ENCODE measurements around the gene SERPINE2.
"Not testable (repeated sequence)": the region's sequence is repeated elsewhere in the genome, so short reads cannot be mapped to it uniquely, and the experiment has no call there.

Gene SERPINE2

DNA sequence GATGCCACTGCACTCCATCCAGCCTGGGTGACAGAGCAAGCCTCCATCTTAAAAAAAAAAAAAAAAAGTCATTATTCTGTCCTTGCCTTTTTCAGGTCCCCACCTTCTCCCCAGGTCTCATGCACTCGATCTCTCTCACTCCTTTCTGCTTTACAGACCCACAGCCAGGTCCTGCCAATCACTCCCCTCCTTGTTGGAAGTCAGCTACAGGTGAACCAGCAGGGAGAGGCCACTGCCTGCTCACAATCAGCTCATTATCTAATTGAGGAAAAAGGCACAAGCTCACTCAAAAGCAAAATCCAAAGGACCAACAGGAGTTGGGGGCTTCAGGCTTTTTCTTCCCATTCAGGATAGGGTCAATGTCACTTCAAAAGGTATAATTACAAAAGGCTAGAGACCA, 96.0 kb downstream of the SERPINE2 start:
- DNase-seq (ENCODE audit: low read depth): no peak

- no peak for DNase-seq (ENCODE audit: low read depth)
Measured at GRCh38 chr2:223941579-223942277, 97.4 kb downstream of the SERPINE2 start.

DNA sequence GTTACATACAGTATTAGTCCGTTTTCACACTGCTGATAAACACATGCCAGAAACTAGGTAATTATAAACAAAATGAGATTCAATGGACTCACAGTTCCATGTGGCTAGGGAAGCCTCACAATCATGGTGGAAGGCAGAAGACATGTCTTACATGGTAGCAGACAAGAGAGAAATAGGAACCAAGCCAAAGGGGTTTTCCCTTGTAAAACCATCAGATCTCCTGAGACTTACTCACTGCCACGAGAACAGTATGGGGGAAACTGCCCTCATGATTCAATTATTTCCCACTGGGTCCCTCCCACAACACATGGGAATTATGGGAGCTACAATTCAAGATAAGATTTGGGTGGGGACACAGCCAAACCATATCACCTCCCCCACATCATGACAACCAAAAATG, 99.6 kb downstream of the SERPINE2 start:
- DNase-seq (ENCODE audit: low read depth): not testable (repeated sequence)

DNA sequence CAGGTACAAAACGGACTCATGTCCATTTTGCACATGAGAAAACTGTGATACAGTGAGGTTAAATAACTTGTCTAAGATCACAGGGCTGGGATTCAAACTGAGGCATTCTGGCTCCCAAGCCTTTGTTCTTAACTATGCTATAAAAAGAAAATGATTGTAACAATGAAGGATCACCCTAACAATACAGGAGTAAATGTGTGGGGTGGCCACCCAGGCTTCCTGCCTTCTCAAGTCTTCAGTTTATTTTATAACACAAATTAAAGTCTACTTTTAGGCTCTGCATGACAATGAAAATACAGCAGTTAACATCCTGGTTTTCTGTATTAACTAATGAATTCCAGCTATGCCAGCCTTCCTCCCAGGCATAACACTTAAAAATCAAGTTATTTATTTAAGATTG, 101.6 kb downstream of the SERPINE2 start:
- no peak for DNase-seq (ENCODE audit: low read depth)

- no peak for DNase-seq (ENCODE audit: low read depth)
Measured at GRCh38 chr2:223936862-223937326, 102.2 kb downstream of the SERPINE2 start.

DNA sequence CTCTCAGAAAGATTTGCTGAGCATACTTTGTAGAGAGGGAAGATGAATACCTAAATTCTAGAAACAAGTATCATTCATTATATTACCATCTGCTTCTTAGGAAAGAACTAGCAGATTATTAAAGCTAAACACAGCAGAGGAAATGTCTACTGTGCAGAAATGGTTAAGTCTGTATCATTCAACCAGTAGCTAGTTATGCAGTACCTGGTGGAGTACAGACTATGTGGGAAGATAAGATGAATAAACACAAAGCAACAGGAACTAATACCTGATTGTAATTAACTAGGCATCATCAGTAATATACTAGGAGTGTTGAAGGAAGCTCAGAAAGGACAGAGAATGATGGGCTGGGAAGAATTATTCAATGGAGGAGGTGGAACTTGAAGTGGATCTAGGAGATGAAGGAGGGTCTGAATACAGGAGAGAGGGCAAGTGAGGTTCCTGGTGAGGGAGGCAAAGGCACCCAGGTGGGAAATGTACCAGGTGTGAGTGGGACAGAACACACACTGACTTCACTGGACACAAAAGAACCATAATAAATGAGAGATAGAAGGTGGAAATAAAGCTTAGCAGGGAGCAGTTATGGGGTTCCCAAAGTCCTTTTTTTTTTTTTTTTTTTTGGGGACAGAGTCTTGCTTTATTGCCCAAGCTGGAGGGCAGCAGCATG, 103.5 kb downstream of the SERPINE2 start:
- DNase-seq (ENCODE audit: low read depth): no peak

DNA sequence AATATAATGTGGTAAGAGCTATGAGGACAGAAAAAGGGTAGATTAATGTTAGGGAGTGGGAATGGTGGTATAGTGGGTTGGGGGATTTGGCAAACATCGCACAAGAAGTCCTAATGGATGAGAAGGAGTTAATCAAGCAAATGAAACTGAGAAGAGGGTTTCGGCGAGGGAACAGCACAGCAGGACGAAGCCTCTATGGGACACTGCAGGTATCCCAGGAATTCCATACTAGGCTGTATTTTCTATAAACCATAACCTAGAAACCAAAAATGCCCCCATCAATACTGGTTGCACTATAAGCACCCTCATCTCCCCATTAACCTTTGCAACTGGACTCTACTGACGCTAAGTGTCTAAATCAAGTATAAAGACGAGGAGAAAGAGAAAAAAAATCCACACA, 104.2 kb downstream of the SERPINE2 start:
- DNase-seq (ENCODE audit: low read depth): no peak

DNA sequence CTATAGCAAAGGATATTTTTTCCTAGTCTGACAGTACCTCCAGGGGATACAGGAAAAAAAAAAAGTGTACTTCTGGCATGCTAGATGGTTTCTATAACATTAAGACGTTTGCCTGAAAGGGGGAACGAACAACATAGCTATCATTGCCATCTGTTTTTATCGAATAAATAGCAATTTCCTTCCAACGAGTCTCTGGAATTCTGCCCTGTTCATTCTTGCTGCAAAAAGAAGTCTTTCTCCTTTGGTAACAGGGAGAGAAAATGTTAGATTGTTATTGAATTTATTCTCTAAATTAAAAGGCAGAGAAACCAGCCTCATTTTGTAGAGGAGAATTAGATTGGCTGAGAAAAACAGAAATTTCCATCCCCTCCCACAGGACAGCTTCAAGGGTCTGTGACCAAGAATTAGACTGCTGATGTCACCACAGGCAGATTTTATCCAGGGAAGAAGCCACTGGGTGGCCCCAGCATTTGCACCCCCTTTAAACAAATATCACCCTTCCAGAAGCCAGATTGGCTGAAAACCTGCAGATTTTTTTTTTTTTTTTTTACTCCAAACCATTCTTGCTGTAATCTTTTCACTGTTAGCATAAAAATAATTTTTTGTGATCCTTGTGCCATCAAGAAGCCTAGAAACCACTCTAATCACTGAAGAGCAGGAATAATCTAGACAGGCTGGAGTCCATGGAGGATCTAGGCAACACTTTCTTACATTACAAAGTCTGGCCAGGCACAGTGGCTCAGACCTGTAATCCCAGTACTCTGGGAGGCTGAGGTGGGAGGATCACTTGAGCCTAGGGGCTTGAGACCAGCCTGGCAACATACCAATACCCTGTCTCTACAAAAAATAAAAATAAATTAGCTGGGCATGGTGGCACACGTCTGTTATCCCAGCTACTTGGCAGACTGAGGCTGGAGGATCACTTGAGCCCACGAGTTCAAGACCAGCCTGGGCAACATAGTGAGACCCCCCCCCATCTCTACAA, 106.0 kb downstream of the SERPINE2 start:
- no peak for DNase-seq (ENCODE audit: low read depth)

GRCh38 chr2:223930103-223930976, 108.7 kb downstream of the SERPINE2 start:
- DNase-seq (ENCODE audit: low read depth): no peak

GRCh38 chr2:223929571-223930102, 109.4 kb downstream of the SERPINE2 start:
- no peak for DNase-seq (ENCODE audit: low read depth)

DNA sequence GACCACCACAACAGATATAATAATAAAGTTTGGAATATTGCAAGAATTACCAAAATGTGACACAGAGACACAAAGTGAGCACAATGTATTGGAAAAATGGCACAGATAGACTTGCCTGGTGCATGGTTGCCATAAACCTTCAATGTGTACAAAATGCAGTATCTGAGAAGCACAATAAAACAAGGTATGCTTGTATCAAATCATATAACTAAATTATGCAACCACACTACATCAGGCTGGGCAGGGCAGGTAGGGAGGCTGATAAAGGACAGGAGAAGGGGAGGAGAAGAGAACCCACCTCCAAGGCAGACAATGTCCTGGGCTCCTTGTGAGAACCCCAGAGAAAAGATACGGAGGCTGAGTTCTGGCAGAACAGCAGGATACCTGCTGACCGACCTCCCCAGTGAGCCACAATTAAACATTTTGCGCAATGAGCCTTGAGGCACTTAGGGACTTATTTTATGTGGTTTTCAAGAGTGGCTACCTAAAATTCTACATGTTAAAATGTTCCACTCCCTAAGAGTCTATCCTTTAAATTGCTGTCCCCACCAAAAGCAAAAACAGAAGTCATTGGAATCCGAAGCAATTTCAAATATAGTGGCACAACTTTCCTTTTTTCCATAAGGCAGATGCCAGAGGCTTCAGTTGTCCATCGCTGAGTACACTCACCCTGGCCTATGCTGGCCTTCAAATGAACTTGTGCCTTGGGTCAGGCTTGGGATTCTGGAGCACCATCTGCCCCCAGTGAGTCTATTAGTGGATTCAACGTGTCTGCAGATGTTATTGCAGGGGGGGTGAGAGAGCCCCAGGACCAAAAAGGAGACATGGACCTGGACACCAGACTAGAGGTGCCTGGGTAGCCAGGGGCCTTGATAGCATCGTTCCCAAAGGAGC, 110.7 kb downstream of the SERPINE2 start:
- DNase-seq (ENCODE audit: low read depth): no peak

DNA sequence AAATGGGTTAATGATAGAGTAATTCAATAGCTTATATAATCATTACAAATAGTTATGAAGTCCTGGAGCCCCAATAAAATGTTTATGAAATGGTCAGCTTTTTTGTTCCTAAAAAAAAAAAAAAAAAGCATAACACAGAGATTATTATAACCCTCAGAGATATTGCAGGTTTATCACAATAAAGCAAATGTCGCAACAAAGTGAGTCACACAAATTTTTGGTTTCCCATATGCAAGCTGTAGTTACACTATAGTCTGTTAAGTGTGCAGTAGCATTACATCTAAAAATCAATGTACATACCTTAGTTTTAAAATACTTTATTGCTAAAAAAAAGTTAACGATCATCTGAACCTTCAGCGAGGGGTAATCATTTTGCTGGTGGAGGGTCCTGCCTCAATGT, 114.0 kb downstream of the SERPINE2 start:
- no peak for DNase-seq (ENCODE audit: low read depth)
